Endothelial cell of umbilical vein (primary cell): Measurements from ENCODE around the gene PRDM16. TPM values are rescaled to one million over a fixed set of nuclear protein-coding genes. Genes with fewer than 3 reads are reported as not detected.

ENCODE experiments used
- BruUV-seq: library from RNA; stranded (reverse); fragments of 400-500 nt; replicated peaks from 2 replicates; lab custom pipeline; 2021; lab: Mats Ljungman, UMichigan
- CTCF ChIA-PET: fragments of 300-600, 350-600 bp; sonication (Branson Sonifier 250); formaldehyde crosslinking; loops from one replicate; lab custom pipeline; 2021; ENCODE audit warnings: antibody characterized with exemption, inconsistent platforms; lab: Charles Lee
- POLR2A ChIA-PET: fragments of 300-600, 350-600 bp; sonication (Branson Sonifier 250); formaldehyde crosslinking; loops from one replicate; lab custom pipeline; 2021; ENCODE audit warnings: antibody characterized with exemption, inconsistent platforms; lab: Charles Lee
- DNase-seq: peaks from one replicate; pipeline ENCODE4 v3.0.0-alpha.2; 2011; ENCODE audit warnings: low read depth, low spot score
- FAIRE-seq: peaks from 2 replicates; lab custom pipeline; 2011; peaks lifted over from hg19 to GRCh38; lab: Jason Lieb, UNC
- H2AFZ ChIP-seq: 2 replicates; pipeline ENCODE4 v1.6.0; 2012; ENCODE audit warnings: low read depth, low read length, control low read depth, inconsistent platforms
- H3K27ac ChIP-seq: 2 replicates; pipeline ENCODE4 v1.5.1; 2011; ENCODE audit warnings: low read depth, mild to moderate bottlenecking, control low read depth, low read length, moderate library complexity; ENCODE audit not compliant: insufficient read depth
- H3K27me3 ChIP-seq, 2 experiments: 2 replicates each; pipeline versions ENCODE4 v1.6.0 to v1.6.1; 2011; ENCODE audit warnings: low read length in 2 of 2, mixed read lengths in 1 of 2; ENCODE audit not compliant: control insufficient read depth in 2 of 2, insufficient read depth in 2 of 2
- H3K36me3 ChIP-seq, 2 experiments: 2 replicates in 1 of 2; 3 replicates in 1 of 2; pipeline ENCODE4 v1.5.1; 2011; ENCODE audit warnings: low read length in 2 of 2, mild to moderate bottlenecking in 1 of 2, moderate library complexity in 1 of 2; ENCODE audit not compliant: control insufficient read depth in 2 of 2, insufficient read depth in 2 of 2; ENCODE audit errors: extremely low read depth in 1 of 2
- H3K4me1 ChIP-seq: 3 replicates; pipeline ENCODE4 v1.5.1; 2011; ENCODE audit warnings: mild to moderate bottlenecking, low read length; ENCODE audit not compliant: control insufficient read depth, insufficient read depth; ENCODE audit errors: extremely low read depth
- H3K4me2 ChIP-seq: 2 replicates; pipeline ENCODE4 v1.6.1; 2011; ENCODE audit warnings: low read length, control low read depth, mixed read lengths; ENCODE audit not compliant: insufficient read depth
- H3K4me3 ChIP-seq, 3 experiments: fragments of 200-600 bp in 1 of 3; sonication (generic), shearing (Covaris generic) in 1 of 3; replicated peaks in 1 of 3; 2 replicates each; pipeline ENCODE4 v1.5.1; 2011 to 2016; ENCODE audit warnings: control low read depth in 3 of 3, low read length in 3 of 3, mild to moderate bottlenecking in 2 of 3, inconsistent platforms in 1 of 3, low read depth in 1 of 3, moderate library complexity in 1 of 3; ENCODE audit not compliant: insufficient read depth in 1 of 3
- H3K79me2 ChIP-seq: 2 replicates; pipeline ENCODE4 v1.6.0; 2012; ENCODE audit warnings: low read length, inconsistent platforms; ENCODE audit not compliant: control insufficient read depth, insufficient read depth
- H3K9ac ChIP-seq: replicated peaks from 2 replicates; pipeline ENCODE3; 2011; ENCODE audit warnings: low read length, control low read depth; ENCODE audit not compliant: insufficient read depth; ENCODE audit errors: extremely low read depth
- H3K9me1 ChIP-seq: replicated peaks from 3 replicates; pipeline ENCODE4 v1.6.0; 2011; ENCODE audit warnings: mild to moderate bottlenecking, low read length; ENCODE audit not compliant: control insufficient read depth, insufficient read depth; ENCODE audit errors: extremely low read depth
- H3K9me3 ChIP-seq: replicated peaks from 2 replicates; pipeline ENCODE4 v1.5.1; 2012; ENCODE audit warnings: low read length, inconsistent platforms; ENCODE audit not compliant: control insufficient read depth, insufficient read depth
- H4K20me1 ChIP-seq: replicated peaks from 2 replicates; pipeline ENCODE3; 2011; ENCODE audit warnings: mild to moderate bottlenecking, low read length; ENCODE audit not compliant: control insufficient read depth, insufficient read depth; ENCODE audit errors: extremely low read depth
- EZH2 ChIP-seq: IDR thresholded peaks from 2 replicates; pipeline ENCODE4 v1.6.1; 2012; ENCODE audit warnings: borderline replicate concordance, low read depth, mild to moderate bottlenecking, moderate library complexity, low read length, inconsistent platforms; ENCODE audit not compliant: severe bottlenecking
- FOS ChIP-seq: IDR thresholded peaks from 2 replicates; pipeline ENCODE4 v1.6.1; 2011; ENCODE audit warnings: mild to moderate bottlenecking, low read length, moderate library complexity, borderline replicate concordance; ENCODE audit not compliant: insufficient read depth
- JUN ChIP-seq: IDR thresholded peaks from 2 replicates; pipeline ENCODE4 v1.6.1; 2011; ENCODE audit warnings: borderline replicate concordance, low read depth; ENCODE audit not compliant: insufficient read length, insufficient read depth
- MAX ChIP-seq: IDR thresholded peaks from 2 replicates; pipeline ENCODE4 v1.6.1; 2011; ENCODE audit not compliant: insufficient read depth, insufficient read length
- MYC ChIP-seq: IDR thresholded peaks from one replicate; pipeline ENCODE4 v1.6.1; 2011; ENCODE audit warnings: mild to moderate bottlenecking, low read depth, low read length
- POLR2AphosphoS5 ChIP-seq: IDR thresholded peaks from 2 replicates; pipeline ENCODE4 v1.6.1; 2012; ENCODE audit warnings: low read depth, mild to moderate bottlenecking, control low read depth, low read length, moderate library complexity; ENCODE audit not compliant: insufficient read depth
- dilution Hi-C: fragments of 300-500 bp; cut with MboI; formaldehyde crosslinking; loops from one replicate; pipeline ENCODE4 v1.15.0; 2019; ENCODE audit warnings: low sequenced_read_pairs; ENCODE audit not compliant: extremely low pct_ligation_motif_present
- intact Hi-C: fragments of 100-400 bp; cut with micrococcal nuclease; formaldehyde crosslinking; loops from one replicate; pipeline ENCODE4 v1.10.0; 2022
- polyA plus RNA-seq, 4 experiments: library from polyadenylated mRNA; depleted of rRNA in 3 of 4; stranded (reverse) in 3 of 4; unstranded in 1 of 4; fragments of >200 nt; gene quantifications; 2 replicates each; pipeline versions ENCODE4 v1.2.1 to v1.2.3, GENCODE V29; 2011 to 2012; ENCODE audit warnings: missing spikeins in 1 of 4
- total RNA-seq: library from RNA; stranded (reverse); gene quantifications from 2 replicates; pipeline ENCODE4 v1.2.3, GENCODE V29; 2021

Gene PRDM16
- total and polyA plus RNA-seq, 2 donors (not counting 3 experiments of a cell fraction or from before 2014, with no cell fraction given), result not detected

GRCh38 chr1:3469849-3470649 is 401.0 kb downstream of the PRDM16 start:
- DNase-seq, result no peak
- Histone ChIP-seq H3K27ac (no peak overlapping the region), H3K4me2 (no peak overlapping the region), H3K4me1 (peaks cover 4% of the 10 kb centered on the region), H3K9me3 (no peaks in the 10 kb centered on the region), H4K20me1 (no peaks in the 10 kb centered on the region), H3K36me3 (no peaks in the 10 kb centered on the region), H3K79me2 (no peaks in the 10 kb centered on the region), H3K9ac (no peak overlapping the region), H3K27me3 (no peaks in the 10 kb centered on the region), H3K9me1 (no peaks in the 10 kb centered on the region), H2AFZ (no peak overlapping the region), H3K4me3 (no peak overlapping the region)
- CTCF ChIA-PET, result interaction anchor here (1.0 kb wide), 1 partner anchor 17 kb away, joined by 5 read pairs; no protein-coding TSS in a partner anchor
- dilution Hi-C loops, result no loop called here
- intact Hi-C loops, result no loop called here
- FAIRE-seq, result no peak
- POLR2A ChIA-PET, result no interaction called here
- TF ChIP-seq POLR2AphosphoS5 (no peak), MAX (no peak), MYC (no peak), JUN (no peak), EZH2 (no peak), FOS (no peak)
- no TSS peak for BruUV-seq
